T-helper 22 cell (primary cell): ENCODE measurements around the gene GNG2.

Source experiments
- DNase-seq: peaks from one replicate; pipeline ENCODE4 v3.0.0-alpha.2; 2020; ENCODE audit warnings: low read depth

Gene GNG2

DNA sequence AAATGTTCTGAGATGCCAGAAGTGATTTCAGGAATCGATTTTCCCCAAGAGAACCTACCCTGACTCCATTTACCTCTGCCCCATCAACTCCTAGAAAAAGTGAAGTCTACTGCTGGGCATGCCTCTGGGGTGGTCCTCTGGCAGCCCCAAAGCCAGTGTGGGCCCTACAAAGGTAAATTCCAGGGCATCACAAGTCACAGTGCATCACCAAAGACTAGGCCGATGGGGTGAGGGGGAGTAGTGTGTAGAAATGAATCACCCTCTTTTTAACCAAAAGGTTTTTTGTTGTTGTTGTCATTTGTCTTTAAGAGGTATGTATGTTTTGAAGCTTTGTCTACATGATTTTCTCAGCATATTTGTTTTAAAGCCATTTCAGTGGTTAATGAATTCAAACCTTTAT lies 82.6 kb downstream of the GNG2 start:
- no peak for DNase-seq

- no peak for DNase-seq
Measured at GRCh38 chr14:51950007-51950406, 89.6 kb downstream of the GNG2 start.

DNA sequence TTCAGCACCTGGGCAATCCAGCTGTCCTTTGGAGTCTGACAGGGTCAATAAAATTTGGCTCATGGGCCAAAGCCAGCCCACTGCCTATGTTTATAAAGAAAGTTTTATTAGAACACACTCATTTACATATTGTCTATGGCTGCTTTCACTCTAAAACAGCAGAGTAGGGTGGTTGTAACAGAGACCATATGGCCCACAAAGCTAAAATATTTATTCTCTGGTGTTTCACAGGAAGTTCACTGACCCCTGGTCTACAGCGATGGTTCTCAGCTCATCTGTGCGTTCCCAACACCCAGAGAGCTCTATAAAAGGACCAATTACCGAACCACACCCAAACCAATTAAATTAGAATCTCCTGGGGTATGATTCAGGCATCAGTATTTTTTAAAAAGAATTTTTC lies 91.2 kb downstream of the GNG2 start:
- no peak for DNase-seq

DNA sequence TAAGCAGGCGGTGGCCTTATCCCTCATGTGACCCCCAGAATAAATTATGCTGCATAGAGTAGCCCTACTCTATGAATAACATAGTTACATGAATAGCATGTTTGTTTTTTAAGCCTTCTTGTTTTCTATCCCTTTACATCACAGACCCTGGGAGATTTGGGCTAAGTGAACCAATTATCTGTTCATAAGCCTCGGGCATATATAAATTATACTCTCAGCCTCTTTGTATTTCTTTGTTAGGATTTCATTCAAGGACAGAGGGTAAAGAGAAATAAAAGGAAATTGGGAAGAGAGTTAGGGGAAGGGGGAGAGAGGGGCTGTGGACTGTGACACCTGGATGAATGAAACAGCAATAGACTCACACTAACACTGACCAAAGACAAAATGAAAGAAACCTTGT lies 93.6 kb downstream of the GNG2 start:
- no peak for DNase-seq

DNA sequence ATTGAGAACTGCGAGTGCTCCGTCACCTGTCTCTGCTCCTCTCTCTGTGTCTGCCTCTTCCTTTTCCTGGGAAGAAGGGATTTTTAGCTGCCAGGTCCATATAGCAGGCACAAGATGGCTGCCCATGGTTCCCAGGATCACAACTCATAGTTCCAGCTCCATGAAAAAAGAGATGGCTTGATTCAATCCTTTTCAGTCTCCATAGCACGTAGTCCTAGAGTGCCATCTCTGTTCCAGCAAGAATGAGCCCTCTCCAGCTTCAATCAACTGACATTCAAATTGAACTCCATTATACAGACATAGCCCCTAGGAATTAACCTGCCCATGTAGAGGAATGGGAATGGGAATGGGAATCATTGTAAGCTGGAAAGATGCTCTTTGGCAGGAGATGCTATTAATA lies 94.2 kb downstream of the GNG2 start:
- no peak for DNase-seq

- DNase-seq, result no peak
Measured at GRCh38 chr14:51957950-51958349, 97.5 kb downstream of the GNG2 start.

DNA sequence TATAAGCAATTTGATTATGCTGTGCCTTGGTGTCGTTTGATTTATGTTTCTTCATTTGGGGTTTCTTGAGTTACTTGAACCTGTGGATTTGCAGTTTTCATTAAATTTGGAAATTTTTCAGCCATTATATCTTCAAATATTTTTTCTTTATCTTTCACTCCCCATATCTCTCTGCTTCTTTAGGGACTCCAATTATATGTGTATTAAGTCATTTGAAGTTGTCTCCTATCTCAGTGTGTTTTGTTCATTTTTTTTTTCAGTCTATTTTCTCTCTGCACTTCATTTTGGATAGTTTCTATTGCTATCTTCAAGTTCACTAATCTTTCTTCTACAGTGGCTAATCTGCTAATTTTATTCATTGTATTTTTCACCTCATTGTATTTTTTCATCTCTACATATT lies 99.5 kb downstream of the GNG2 start:
- no peak for DNase-seq

GRCh38 chr14:51960866-51961265 lies 100.5 kb downstream of the GNG2 start:
- no peak for DNase-seq

DNA sequence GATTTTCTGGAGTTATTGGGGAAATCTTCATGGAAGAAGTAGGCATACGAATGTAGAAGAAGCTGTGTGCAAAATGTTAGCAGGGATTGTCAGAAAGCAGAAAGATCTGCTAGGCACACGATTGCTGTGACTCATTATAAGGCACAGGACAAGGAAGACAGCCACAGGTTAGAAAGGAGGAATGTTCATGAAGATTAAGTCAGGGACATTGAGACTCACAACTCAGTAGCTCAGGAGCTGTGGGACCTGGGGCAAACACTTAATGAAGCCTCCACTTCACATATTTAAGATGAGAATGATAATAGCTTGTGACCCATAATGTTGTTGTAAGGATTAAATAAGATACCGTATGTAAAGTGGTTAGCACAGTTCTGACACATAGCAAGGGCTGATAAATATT lies 102.3 kb downstream of the GNG2 start:
- DNase-seq, result no peak

DNA sequence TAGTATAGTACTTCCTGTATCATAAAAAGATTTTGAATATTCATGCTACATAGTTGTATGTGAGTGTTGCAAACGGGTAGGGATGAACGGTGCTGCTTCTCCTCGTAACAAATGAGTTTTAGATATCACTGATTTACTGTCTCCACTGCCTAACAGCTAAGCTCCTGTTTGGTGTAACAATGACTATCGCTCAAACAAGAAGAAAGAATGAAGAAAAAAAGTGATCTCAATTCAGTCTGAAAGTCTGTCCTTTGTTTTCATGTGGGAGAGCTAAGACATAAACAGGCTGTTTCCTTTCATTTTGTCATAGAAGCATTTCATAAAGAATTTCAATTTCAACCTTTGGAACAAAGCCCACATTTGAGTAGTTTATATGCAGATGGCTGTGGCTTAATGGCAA lies 102.9 kb downstream of the GNG2 start:
- no peak for DNase-seq

GRCh38 chr14:51967521-51967920 lies 107.1 kb downstream of the GNG2 start:
- no peak for DNase-seq

- DNase-seq, result no peak
Measured at GRCh38 chr14:51969852-51970540, 109.6 kb downstream of the GNG2 start.

GRCh38 chr14:51972566-51972965 lies 112.2 kb downstream of the GNG2 start:
- DNase-seq, result no peak

GRCh38 chr14:51977075-51977474 lies 116.7 kb downstream of the GNG2 start:
- no peak for DNase-seq

GRCh38 chr14:51978681-51979085 lies 118.3 kb downstream of the GNG2 start:
- no peak for DNase-seq

GRCh38 chr14:51979088-51979709 lies 118.8 kb downstream of the GNG2 start:
- DNase-seq, result peak; percentile 45

- DNase-seq, result no peak
Measured at GRCh38 chr14:51981218-51981854, 120.9 kb downstream of the GNG2 start.

DNA sequence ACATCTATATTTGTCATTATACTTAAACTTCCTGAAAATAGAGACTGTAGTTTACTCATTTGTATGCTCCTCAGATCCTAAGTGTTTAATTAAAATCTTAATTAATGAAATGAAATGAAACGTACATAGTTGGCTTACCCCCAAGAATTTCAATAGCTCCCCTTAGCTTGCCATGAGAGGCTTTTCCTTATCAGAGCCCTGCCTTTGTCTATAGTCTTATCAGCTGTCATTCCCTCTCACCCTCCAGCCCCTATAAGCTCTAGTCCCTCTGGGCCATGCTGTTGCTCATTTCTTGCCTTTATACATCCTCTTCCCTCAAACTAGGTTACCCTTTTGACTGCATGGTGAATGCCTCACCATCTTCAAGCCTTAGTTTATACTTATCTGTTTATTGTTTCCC lies 127.8 kb downstream of the GNG2 start:
- DNase-seq, result no peak

DNA sequence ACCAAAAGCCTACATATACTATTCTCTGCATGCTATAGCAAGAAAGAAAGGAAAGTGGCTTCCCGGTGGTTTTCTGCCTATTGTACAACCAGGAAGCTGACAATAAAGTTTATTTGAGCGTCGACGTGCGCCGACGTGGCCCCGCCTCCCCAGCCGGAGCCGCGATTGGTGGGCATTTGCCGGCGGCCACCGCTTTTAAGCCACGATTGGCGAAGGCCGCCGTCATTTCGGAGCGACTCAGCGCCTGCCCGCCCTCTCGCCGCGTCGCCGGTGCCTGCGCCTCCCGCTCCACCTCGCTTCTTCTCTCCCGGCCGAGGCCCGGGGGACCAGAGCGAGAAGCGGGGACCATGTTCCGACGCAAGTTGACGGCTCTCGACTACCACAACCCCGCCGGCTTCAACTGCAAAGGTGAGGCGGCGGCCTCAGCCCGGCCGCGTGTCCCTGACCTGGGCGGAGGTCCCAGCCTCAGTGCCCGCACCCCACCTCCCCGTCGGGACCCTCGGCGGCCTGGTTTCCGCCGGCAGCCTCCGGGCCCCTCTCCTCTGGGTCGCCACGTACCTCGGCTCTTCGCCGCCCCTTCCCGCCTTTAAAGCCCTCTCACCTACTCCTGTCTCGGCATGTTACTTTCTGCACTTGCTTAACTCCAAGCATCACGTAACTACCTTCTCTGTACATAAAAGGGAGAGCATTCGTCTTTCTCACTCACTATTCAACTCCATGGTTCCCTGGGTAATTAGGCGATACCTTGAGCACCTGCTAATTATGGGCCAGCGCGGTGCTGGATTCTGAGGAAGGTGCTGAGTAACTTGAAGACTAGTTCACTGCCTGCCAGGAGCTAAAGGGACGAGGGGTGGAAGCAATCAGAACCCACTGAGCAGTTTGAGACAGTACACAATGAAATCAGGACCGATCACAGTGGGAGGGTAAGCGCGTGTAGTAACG lies 129.2 kb downstream of the GNG2 start, which contains the start of gene RTRAF:
TSS of gene RTRAF (plus strand) at position 254 of the 942 bp plus-strand sequence. CDS start at position 348, 94 bp downstream.
- peak; percentile 84 for DNase-seq

- no peak for DNase-seq
Measured at GRCh38 chr14:51990488-51990887, 130.1 kb downstream of the GNG2 start.

DNA sequence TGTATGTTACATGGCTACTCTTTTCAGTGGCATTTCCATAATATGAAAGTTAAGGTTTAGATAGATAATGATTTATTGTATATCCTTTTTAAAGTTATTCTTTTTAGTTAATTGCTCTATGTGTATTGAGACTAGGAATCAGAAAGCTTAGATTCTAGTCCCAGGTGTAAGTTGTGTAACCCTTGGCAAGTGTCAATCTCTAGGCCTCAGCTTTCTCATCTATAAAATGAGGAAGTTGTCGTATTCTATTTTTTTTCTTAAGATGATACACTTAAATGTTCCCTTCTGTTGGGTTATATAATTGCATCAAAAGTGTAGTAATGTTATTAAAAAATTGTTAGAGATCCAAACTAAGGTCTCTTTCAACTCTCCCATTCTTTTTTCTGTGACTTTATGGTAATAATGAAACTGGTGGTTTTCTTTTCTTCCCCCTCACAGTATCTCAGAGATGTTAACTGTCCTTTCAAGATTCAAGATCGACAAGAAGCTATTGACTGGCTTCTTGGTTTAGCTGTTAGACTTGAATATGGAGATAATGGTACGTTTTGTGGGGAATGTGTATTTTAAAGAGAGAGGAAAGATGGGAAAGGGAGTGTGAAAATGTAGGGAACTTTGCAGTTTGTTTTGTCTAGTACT lies 133.0 kb downstream of the GNG2 start:
- DNase-seq, result no peak
